ENCODE data around the gene RAPGEF2.

GRCh38 chr4:159273841-159274240 lies 171.0 kb downstream of the RAPGEF2 start:
- TF ChIP-seq CTCF (IDR thresholded peaks at IDR 0.05) (no peak), POLR2AphosphoS5 (IDR thresholded peaks at IDR 0.05) (no peak)

Measured in breast epithelium (tissue), 3 donors.